ENCODE measurements around the gene LTBP1. TPM values are rescaled to one million over a fixed set of nuclear protein-coding genes. Genes with fewer than 3 reads are reported as not detected.

The LTBP1 gene
- polyA plus RNA-seq, 1 donor (not counting 4 experiments of a cell fraction or from before 2014, with no cell fraction given): 9.2 TPM

GRCh38 chr2:33272001-33272400 lies 325.2 kb downstream of the LTBP1 start:
- FAIRE-seq: no peak
- no peaks in the 10 kb centered on the region for H3K9me1 ChIP-seq (ENCODE audit: control insufficient read depth, extremely low read depth, insufficient read depth, low read length)
- H2AFZ ChIP-seq (ENCODE audit: control insufficient read depth, low read length): no peak overlapping the region
- no peaks in the 10 kb centered on the region for H3K79me2 ChIP-seq (ENCODE audit: control insufficient read depth, insufficient read depth, low read length)
- no peak overlapping the region for H3K4me3 ChIP-seq (ENCODE audit: control insufficient read depth in 2 of 3, extremely low read depth in 1 of 3, insufficient read depth in 2 of 3, low read depth in 1 of 3, low read length in 3 of 3)
- no peak overlapping the region for H3K27ac ChIP-seq (ENCODE audit: control insufficient read depth, insufficient read depth, low read length)
- TF ChIP-seq EZH2 (IDR thresholded peaks at IDR 0.05; ENCODE audit: low read length) (no peak), CTCF (optimal IDR thresholded peaks at IDR 0.05 in 1 of 3, IDR thresholded peaks at IDR 0.05 in 1 of 3, conservative IDR thresholded peaks at IDR 0.05 in 1 of 3; ENCODE audit: extremely low read depth in 1 of 3, insufficient read depth in 2 of 3, low read length in 3 of 3) (no peak)
- no peaks in the 10 kb centered on the region for H3K9me3 ChIP-seq (ENCODE audit: control insufficient read depth, low read depth, low read length)
- H4K20me1 ChIP-seq (ENCODE audit: control insufficient read depth, extremely low read depth, insufficient read depth, low read length): no peaks in the 10 kb centered on the region
- no peaks in the 10 kb centered on the region for H3K27me3 ChIP-seq (ENCODE audit: control insufficient read depth, extremely low read depth, insufficient read depth, low read length)
- dilution Hi-C loops (cut with MboI; ENCODE audit: extremely low pct_ligation_motif_present, low sequenced_read_pairs): no loop called here
- no peak overlapping the region for H3K4me2 ChIP-seq (ENCODE audit: control insufficient read depth, extremely low read depth, insufficient read depth, low read depth, low read length)
- no peaks in the 10 kb centered on the region for H3K4me1 ChIP-seq (ENCODE audit: control insufficient read depth, extremely low read depth, insufficient read depth, low read length)
- DNase-seq (ENCODE audit: low read depth, low spot score): no peak
- no peak overlapping the region for H3K9ac ChIP-seq (ENCODE audit: control insufficient read depth, extremely low read depth, insufficient read depth, low read length)
- no peaks in the 10 kb centered on the region for H3K36me3 ChIP-seq (ENCODE audit: control insufficient read depth in 2 of 2, extremely low read depth in 1 of 2, insufficient read depth in 2 of 2, low read length in 2 of 2)

- H3K27me3 ChIP-seq (ENCODE audit: control insufficient read depth, extremely low read depth, insufficient read depth, low read length): no peaks in the 10 kb centered on the region
- H3K9me3 ChIP-seq (ENCODE audit: control insufficient read depth, low read depth, low read length): no peaks in the 10 kb centered on the region
- H2AFZ ChIP-seq (ENCODE audit: control insufficient read depth, low read length): no peak overlapping the region
- no peak for FAIRE-seq
- dilution Hi-C loops (cut with MboI; ENCODE audit: extremely low pct_ligation_motif_present, low sequenced_read_pairs): no loop called here
- H3K79me2 ChIP-seq (ENCODE audit: control insufficient read depth, insufficient read depth, low read length): no peaks in the 10 kb centered on the region
- no peak overlapping the region for H3K4me2 ChIP-seq (ENCODE audit: control insufficient read depth, extremely low read depth, insufficient read depth, low read depth, low read length)
- H4K20me1 ChIP-seq (ENCODE audit: control insufficient read depth, extremely low read depth, insufficient read depth, low read length): no peaks in the 10 kb centered on the region
- no peak overlapping the region for H3K27ac ChIP-seq (ENCODE audit: control insufficient read depth, insufficient read depth, low read length)
- H3K9me1 ChIP-seq (ENCODE audit: control insufficient read depth, extremely low read depth, insufficient read depth, low read length): no peaks in the 10 kb centered on the region
- H3K9ac ChIP-seq (ENCODE audit: control insufficient read depth, extremely low read depth, insufficient read depth, low read length): no peak overlapping the region
- no peak overlapping the region for H3K4me3 ChIP-seq (ENCODE audit: control insufficient read depth in 2 of 3, extremely low read depth in 1 of 3, insufficient read depth in 2 of 3, low read depth in 1 of 3, low read length in 3 of 3)
- DNase-seq (ENCODE audit: low read depth, low spot score): no peak
- TF ChIP-seq EZH2 (IDR thresholded peaks at IDR 0.05; ENCODE audit: low read length): no peak
- no peak for TF ChIP-seq CTCF (optimal IDR thresholded peaks at IDR 0.05 in 1 of 3, IDR thresholded peaks at IDR 0.05 in 1 of 3, conservative IDR thresholded peaks at IDR 0.05 in 1 of 3; ENCODE audit: extremely low read depth in 1 of 3, insufficient read depth in 2 of 3, low read length in 3 of 3)
- no peaks in the 10 kb centered on the region for H3K4me1 ChIP-seq (ENCODE audit: control insufficient read depth, extremely low read depth, insufficient read depth, low read length)
- H3K36me3 ChIP-seq (ENCODE audit: control insufficient read depth in 2 of 2, extremely low read depth in 1 of 2, insufficient read depth in 2 of 2, low read length in 2 of 2): no peaks in the 10 kb centered on the region
These were observed 326.7 kb downstream of the LTBP1 start for GRCh38 chr2:33273479-33273878.

All from keratinocyte (primary cell).